Gastroesophageal sphincter (tissue), 4 donors: ENCODE data around the gene APCDD1L. TPM values are rescaled to one million over a fixed set of nuclear protein-coding genes. Genes with fewer than 3 reads are reported as not detected.
"Not testable (repeated sequence)": the region's sequence is repeated elsewhere in the genome, so short reads cannot be mapped to it uniquely, and the experiment has no call there.

Experiments used
- ATAC-seq: fragments of 150-250 bp; one replicate; pipeline ENCODE4 v1.9.1; 2016; ENCODE audit warnings: mild to moderate bottlenecking, moderate library complexity
- H3K27ac ChIP-seq, 4 donors: fragments of 200-600 bp; sonication (generic) in 3 of 4; 1 replicate in 3 of 4; 2 replicates in 1 of 4; pipeline ENCODE4 v1.5.1; 2016 to 2019
- H3K27me3 ChIP-seq: fragments of 200-600 bp; sonication (generic); one replicate; pipeline ENCODE4 v1.5.1; 2019
- H3K36me3 ChIP-seq, 2 donors: fragments of 200-600 bp; sonication (generic); one replicate each; pipeline ENCODE4 v1.5.1; 2019; ENCODE audit warnings: control low read depth in 1 of 2
- H3K4me1 ChIP-seq, 3 donors: fragments of 200-600 bp; sonication (generic); 1 replicate in 2 of 3; 2 replicates in 1 of 3; pipeline ENCODE4 v1.5.1; 2016 to 2019; ENCODE audit warnings: control low read depth in 2 of 3
- H3K4me3 ChIP-seq, 2 donors: fragments of 200-600 bp; sonication (generic); one replicate each; pipeline ENCODE4 v1.5.1; 2019; ENCODE audit warnings: mild to moderate bottlenecking in 1 of 2, moderate library complexity in 1 of 2
- H3K9me3 ChIP-seq, 3 donors: fragments of 200-600 bp; sonication (generic); one replicate each; pipeline ENCODE4 v1.5.1; 2017 to 2019; ENCODE audit warnings: control low read depth in 2 of 3
- EP300 ChIP-seq: sonication (generic); formaldehyde crosslinking; IDR thresholded peaks from one replicate; pipeline ENCODE4 v1.6.1; 2017; ENCODE audit warnings: antibody characterized with exemption, mild to moderate bottlenecking
- POLR2A ChIP-seq, 2 donors: fragments of 450-650 bp; IDR thresholded peaks; one replicate each; pipeline ENCODE4 v1.6.1; 2017; ENCODE audit warnings: antibody characterized with exemption in 2 of 2, mild to moderate bottlenecking in 2 of 2, moderate library complexity in 1 of 2
- POLR2AphosphoS5 ChIP-seq: sonication (generic); formaldehyde crosslinking; IDR thresholded peaks from one replicate; pipeline ENCODE4 v1.6.1; 2017; ENCODE audit warnings: antibody characterized with exemption
- WGBS, 2 donors: methylation state at CpG; one replicate each; pipeline ENCODE4 v1.1.5; 2018; ENCODE audit warnings: low coverage in 1 of 2; 5-methylcytosine and 5-hydroxymethylcytosine counted together
- total RNA-seq, 4 donors: library from RNA; depleted of rRNA; stranded (reverse); fragments of >200 nt; gene quantifications; one replicate each; pipeline ENCODE4 v1.1.0, GENCODE V29; 2016
- TF ChIP-seq, protein P1 (sequence below), 4 experiments: fragments of 200-600 bp in 2 of 4; fragments of 450-650 bp in 2 of 4; sonication (generic) in 1 of 4; IDR thresholded peaks; one replicate each; pipeline ENCODE4 v1.5.1; 2017 to 2019; ENCODE audit warnings: antibody characterized with exemption in 4 of 4, mild to moderate bottlenecking in 2 of 4, moderate library complexity in 2 of 4

Gene APCDD1L
- total RNA-seq, 4 donors from 2014 or later, result 0.40 to 1.1 (median 0.88) TPM

DNA sequence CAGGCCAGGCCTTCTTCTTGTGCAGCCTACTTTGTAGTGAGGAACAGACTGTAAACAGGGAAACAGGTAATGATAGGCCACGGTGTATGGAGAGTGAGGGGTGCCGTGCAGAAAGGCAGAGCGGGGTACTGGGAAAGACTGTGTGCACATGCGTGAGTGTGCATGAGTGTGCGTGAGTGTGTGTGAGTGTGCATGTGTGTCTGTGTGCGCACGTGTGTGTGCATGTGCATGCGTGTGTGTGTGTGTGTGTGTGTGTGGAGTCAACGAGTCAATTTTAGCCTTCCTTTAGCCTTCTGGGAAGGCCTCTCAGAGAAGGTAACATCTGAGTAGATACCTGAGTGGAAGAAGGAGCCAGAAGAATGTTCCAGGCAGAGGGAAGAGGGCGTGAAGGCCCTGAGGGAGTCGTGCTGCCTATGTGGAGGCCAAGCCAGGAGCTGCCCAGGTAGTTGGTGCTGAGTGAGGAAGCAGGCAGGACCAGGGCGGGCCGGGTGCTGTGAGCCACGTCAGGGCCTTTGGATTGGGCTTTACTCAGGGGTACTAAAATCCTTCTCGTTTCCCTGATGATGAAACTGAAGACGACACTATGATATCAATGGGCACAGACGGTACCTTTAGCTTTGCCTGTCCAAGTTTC is 6.3 kb downstream of the APCDD1L start:
- H3K27ac ChIP-seq, result no peak overlapping the region
- H3K36me3 ChIP-seq, result no peaks in the 10 kb centered on the region
- ATAC-seq, result no peak
- 87 to 90% methylated on average over 8 to 17 of the region's 17 CpGs for whole genome bisulfite sequencing, 2 donors
- no peaks in the 10 kb centered on the region for H3K4me1 ChIP-seq
- peaks cover 22% of the 10 kb centered on the region for H3K27me3 ChIP-seq
- H3K4me3 ChIP-seq, result no peak overlapping the region
- TF ChIP-seq, protein P1, sequence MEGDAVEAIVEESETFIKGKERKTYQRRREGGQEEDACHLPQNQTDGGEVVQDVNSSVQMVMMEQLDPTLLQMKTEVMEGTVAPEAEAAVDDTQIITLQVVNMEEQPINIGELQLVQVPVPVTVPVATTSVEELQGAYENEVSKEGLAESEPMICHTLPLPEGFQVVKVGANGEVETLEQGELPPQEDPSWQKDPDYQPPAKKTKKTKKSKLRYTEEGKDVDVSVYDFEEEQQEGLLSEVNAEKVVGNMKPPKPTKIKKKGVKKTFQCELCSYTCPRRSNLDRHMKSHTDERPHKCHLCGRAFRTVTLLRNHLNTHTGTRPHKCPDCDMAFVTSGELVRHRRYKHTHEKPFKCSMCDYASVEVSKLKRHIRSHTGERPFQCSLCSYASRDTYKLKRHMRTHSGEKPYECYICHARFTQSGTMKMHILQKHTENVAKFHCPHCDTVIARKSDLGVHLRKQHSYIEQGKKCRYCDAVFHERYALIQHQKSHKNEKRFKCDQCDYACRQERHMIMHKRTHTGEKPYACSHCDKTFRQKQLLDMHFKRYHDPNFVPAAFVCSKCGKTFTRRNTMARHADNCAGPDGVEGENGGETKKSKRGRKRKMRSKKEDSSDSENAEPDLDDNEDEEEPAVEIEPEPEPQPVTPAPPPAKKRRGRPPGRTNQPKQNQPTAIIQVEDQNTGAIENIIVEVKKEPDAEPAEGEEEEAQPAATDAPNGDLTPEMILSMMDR (IDR thresholded peaks at IDR 0.05), result no peak
- peaks cover 0 to 34% (median 0%) of the 10 kb centered on the region in 3 donors for H3K9me3 ChIP-seq

DNA sequence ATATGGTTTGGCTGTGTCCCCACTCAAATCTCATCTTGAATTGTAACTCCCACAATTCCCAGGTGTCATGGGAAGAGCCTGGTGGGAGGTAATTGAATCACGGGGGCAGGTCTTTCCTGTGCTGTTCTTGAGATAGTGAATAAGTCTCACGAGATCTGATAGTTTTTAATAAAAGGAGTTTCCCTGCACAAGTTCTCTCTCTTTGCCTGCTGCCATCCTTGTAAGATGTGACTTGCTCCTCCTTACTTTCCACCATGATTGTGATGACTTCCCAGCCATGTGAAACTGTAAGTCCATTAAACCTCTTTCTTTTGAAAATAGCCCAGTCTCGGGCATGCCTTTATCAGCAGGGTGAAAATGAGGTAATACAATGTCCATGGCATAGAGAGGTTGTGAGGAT is 8.2 kb downstream of the APCDD1L start:
- ATAC-seq, H3K4me3 ChIP-seq, H3K36me3 ChIP-seq, H3K4me1 ChIP-seq, H3K27ac ChIP-seq, H3K27me3 ChIP-seq: not testable (repeated sequence)
- WGBS, 2 donors, result 94% methylated on average over 2 to 3 of the region's 3 CpGs
- H3K9me3 ChIP-seq, result peaks cover 0 to 49% (median 0%) of the 10 kb centered on the region in 3 donors

DNA sequence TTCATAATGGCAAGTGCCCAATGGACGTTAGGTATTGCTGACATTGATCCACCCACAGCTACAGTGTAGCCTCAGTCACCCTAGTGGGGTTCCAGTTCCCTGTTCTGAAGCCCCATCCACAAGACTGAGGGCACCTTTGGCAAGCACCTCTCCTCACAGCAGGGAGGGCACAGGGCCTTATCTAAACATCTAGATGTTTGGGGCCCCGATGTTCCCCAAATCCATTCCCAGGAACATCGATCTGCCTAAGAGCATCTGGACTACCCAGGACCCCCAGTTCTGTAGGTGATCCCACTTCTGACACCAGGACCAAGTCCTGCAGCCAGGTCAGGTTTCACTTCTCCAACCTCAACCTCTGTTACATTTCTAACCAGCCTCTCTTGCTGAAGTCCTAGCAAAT is 10.6 kb downstream of the APCDD1L start:
- H3K4me1 ChIP-seq, result no peaks in the 10 kb centered on the region
- WGBS, 2 donors, result no CpG with 5 or more reads among the region's 3 CpGs
- H3K9me3 ChIP-seq, result peaks cover 0 to 59% (median 0%) of the 10 kb centered on the region in 3 donors
- no peak for TF ChIP-seq EP300
- TF ChIP-seq, protein P1 (IDR thresholded peaks at IDR 0.05), result no peak
- TF ChIP-seq POLR2A (IDR thresholded peaks at IDR 0.05), result no peak
- no peaks in the 10 kb centered on the region for H3K36me3 ChIP-seq
- no peak overlapping the region for H3K4me3 ChIP-seq
- H3K27ac ChIP-seq, result no peak overlapping the region
- no peaks in the 10 kb centered on the region for H3K27me3 ChIP-seq
- ATAC-seq, result no peak

DNA sequence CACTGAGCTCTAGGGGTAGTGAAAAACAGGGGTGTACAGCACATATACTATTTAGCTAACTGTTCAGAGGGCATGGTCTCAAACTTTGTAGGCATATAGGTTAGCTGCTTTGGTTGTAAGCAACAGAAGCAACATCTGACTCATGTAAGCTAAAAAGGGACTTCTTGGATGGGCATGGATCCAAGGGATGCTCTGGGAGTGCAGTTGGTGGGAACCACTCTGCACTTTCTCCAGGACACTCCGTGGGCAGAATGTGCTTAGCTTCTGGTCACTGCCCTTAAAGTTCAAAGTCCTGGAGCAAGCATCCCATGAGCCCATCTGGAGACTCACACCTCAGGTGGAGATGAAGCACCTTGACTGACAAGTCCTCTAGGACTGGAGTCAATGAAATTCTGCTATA is 11.5 kb downstream of the APCDD1L start:
- 100% methylated on average over 1 of the region's 1 CpG; no CpG with 5 or more reads in 1 of the 2 donors for WGBS, 2 donors

DNA sequence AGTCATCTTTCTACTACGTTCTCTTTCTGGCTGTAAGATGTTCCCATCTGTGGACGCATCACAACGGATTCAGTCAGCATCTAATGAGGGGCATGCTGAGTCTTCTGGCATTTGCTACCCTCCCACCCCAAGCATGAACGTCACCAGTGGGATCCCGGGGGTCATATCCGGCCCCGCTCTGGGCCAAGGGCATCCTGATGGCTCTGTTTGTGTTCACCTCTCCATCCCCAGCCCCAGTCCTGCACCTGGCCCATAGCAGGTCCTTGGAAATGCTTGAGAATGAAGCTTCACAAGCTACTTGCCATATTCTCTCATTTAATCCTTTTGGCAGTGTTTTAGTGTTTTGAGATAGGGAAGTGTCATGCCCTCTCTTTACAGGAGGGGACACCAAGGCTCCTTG is 14.9 kb downstream of the APCDD1L start:
- WGBS, 2 donors, result 92 to 93% methylated on average over 3 to 7 of the region's 7 CpGs
- Histone ChIP-seq H3K4me1 (no peaks in the 10 kb centered on the region), H3K4me3 (no peak overlapping the region), H3K27ac (no peak overlapping the region), H3K36me3 (no peaks in the 10 kb centered on the region), H3K27me3 (no peaks in the 10 kb centered on the region), H3K9me3 (peaks cover 0 to 39% (median 0%) of the 10 kb centered on the region in 3 donors)
- no peak for TF ChIP-seq POLR2A (IDR thresholded peaks at IDR 0.05)
- TF ChIP-seq EP300, result no peak
- TF ChIP-seq, protein P1 (IDR thresholded peaks at IDR 0.05), result no peak
- TF ChIP-seq POLR2AphosphoS5, result no peak
- ATAC-seq, result no peak

More for the DNA sequence above, 11.5 kb downstream of the APCDD1L start:
- TF ChIP-seq EP300, result no peak
- no peak for ATAC-seq
- H3K27me3 ChIP-seq, result no peaks in the 10 kb centered on the region
- peaks cover 0 to 59% (median 0%) of the 10 kb centered on the region in 3 donors for H3K9me3 ChIP-seq
- H3K4me1 ChIP-seq, result no peaks in the 10 kb centered on the region
- no peaks in the 10 kb centered on the region for H3K36me3 ChIP-seq
- H3K4me3 ChIP-seq, result no peak overlapping the region
- H3K27ac ChIP-seq, result no peak overlapping the region

DNA sequence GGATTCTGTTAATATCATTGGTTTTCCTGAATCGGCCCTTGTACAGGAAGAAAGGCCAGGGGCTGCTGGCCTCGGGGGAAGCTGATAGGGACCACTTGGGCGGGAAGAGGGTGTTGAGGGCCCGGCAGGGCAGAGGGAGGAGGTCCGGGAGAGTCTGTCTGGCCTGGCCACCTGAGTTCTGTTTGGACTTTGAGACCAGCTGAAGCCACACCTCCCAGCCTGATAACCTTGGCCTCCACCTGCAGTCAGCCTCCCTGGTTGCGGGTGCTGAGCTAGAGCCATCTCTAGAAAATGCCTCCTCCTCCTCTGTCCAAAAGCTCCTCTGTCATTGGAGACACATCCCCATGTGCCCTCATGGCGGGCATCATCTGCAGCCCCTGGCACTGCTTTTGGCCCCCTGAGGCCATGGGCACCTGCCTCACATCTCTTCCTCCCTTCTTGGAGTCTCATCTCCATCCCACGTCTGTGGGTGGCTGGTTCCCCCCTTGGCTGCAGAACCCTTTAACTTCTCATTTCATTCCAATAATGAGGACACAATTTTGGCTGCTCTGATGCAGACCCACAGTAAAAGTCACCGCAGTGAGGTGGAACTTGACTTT is 16.6 kb downstream of the APCDD1L start:
- ATAC-seq, result no peak
- no peak overlapping the region for H3K4me3 ChIP-seq
- H3K4me1 ChIP-seq, result no peaks in the 10 kb centered on the region
- H3K36me3 ChIP-seq, result no peaks in the 10 kb centered on the region
- TF ChIP-seq, protein P1 (IDR thresholded peaks at IDR 0.05), result no peak
- no peak for TF ChIP-seq POLR2A (IDR thresholded peaks at IDR 0.05)
- TF ChIP-seq POLR2AphosphoS5, result no peak
- no peak for TF ChIP-seq EP300
- H3K27me3 ChIP-seq, result no peaks in the 10 kb centered on the region
- WGBS, 2 donors, result 85 to 94% methylated on average over 2 to 5 of the region's 9 CpGs
- H3K27ac ChIP-seq, result no peak overlapping the region
- peaks cover 0 to 22% (median 0%) of the 10 kb centered on the region in 3 donors for H3K9me3 ChIP-seq
